ENCODE data around the gene SEC24D.

SEC24D gene

GRCh38 chr4:118843237-118843636 is 7.3 kb upstream of the SEC24D start:
- DNase-seq, result no peak

DNA sequence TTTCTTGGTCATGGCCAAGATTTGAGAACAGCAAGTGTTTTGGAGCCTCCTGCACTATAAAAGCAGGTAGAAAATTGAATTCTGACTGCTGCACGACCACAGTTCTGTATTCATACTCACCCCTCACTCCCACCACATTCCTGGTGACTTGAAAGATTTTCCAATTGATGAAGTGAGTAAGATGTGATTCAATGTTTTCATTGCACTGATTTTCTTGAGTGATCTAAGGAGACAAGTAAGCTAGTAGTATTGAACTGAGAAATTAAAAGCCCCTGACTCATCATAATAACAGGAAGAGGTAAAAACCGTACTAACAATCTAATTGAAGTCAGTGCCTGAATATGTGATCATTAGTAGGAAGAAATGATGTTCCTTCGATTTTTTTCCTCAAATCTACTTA is 6.1 kb upstream of the SEC24D start:
- no peak for DNase-seq

- DNase-seq, result no peak
These were observed 3.4 kb upstream of the SEC24D start for GRCh38 chr4:118839221-118839927.

DNA sequence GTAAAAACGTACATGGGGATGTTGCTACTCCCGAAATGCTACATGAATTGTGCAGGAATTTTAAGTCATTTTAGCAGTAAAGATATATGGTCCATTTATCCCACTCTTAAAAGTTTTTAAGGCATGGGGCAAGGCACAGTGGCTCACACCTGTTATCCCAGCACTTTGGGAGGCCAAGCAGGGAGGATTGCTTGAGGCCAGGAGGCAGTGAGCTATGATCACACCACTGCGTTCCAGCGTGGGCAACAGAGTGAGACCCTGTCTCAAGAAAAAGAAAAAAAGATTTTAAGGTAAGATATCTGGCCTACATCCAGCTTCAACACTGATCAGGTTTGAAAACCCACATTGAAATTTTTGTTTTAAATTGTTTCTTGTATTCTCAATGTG is 1.2 kb upstream of the SEC24D start:
- DNase-seq, result no peak

DNA sequence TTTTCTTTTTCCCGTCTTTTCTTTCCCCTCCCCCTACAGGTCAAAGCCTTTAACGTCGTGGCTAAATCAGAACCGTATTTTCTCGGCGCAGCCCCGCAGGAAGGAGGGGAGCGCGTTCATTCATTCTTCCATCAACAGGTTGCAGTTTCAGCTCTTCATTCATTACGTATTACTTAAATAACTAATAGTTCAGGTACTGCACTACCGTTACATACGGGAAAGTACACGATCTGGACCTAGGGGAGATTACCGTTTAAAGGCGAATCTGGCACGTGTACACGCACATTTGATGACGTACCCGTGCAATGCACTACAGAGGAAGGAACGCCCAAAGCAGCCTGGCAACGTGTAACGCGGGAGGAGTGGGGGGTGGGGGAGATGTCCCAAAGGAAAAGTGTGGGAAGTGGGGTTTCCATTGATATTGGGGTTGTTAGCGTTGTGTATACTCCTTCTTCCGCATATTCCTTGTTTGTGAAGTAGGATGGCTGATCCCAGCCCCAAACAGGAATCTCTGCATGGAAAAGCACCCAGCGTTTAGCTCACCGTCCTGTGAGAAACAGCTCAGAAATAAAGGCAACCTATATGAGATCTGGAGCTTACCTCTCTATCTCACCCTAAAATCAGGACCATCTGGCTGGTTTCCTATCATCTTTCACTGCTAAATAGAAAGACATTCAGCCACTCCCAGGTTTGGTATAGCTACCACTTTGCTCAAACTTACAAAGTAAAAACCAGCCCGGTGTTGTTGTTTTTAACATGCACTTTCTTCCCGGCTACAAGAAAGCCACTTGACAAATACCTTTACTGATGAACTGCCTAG is 585 bp upstream of the SEC24D start:
- DNase-seq, result no peak

- peak; percentile 46 to 48 for DNase-seq
These were observed 861 bp downstream of the SEC24D start for GRCh38 chr4:118834960-118835569.

DNA sequence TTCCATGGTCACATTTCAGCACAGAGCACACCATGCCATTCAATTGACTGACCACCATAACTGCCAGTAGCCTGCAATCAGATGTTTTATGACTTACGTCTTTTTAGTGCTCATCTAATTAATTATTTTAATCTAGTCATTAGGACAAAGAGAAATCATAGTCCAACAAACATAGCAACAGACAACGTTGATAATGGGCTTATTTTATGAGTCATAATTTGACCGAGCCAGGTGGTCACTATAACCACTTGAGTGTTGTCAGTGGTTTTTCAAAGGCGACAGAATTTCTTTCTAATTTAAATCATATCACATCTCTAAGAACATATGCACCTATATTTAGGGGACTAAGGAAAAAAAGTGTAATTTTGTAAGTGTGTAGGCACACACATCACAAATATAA is 1.9 kb downstream of the SEC24D start:
- no peak for DNase-seq

DNA sequence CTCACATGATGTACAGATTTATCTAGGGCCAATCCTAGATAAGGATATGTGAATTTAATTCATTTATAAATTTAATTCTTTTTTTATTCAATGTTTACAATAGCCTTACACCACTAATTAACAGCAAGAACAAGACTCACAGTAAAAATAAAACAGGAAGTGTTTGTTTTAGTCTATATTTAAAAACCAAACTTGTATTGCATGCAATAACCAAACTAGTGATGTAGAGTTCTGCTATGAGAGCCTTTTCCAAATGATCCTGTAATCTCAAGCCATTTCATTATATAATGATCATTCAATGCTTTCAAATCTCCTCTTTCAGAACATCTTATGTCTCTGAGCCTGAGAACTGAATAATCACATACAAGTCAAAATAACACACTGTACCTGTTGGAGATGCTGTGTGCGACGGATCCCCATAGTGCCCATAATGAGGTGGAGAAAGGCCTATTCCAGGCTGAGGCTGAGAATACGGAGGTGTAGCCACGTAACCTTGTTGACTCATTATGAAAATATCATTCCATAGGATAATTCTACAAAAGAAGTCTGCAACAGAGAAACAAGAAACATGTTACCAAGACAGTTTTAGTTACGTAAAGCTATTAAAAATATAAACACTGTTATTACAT is 2.6 kb downstream of the SEC24D start:
- DNase-seq, result no peak

DNA sequence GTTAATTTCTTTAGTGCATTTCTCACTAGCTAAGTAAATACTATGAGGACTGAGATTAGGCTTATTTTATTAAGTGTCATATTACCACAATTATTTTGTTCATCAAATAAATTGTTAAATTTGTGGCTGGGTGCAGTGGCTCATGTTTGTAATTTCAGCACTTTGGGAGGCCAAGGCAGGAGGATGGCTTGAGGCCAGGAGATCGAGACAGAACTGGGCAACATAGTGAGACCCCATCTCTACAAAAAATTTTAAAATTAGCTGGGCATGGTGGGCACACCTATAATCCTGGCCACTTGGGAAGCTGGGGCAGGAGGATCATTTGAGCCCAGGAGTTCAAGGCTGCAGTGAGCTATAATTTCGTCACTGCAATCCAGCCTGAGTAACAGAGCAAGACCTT is 6.8 kb downstream of the SEC24D start:
- no peak for DNase-seq

DNA sequence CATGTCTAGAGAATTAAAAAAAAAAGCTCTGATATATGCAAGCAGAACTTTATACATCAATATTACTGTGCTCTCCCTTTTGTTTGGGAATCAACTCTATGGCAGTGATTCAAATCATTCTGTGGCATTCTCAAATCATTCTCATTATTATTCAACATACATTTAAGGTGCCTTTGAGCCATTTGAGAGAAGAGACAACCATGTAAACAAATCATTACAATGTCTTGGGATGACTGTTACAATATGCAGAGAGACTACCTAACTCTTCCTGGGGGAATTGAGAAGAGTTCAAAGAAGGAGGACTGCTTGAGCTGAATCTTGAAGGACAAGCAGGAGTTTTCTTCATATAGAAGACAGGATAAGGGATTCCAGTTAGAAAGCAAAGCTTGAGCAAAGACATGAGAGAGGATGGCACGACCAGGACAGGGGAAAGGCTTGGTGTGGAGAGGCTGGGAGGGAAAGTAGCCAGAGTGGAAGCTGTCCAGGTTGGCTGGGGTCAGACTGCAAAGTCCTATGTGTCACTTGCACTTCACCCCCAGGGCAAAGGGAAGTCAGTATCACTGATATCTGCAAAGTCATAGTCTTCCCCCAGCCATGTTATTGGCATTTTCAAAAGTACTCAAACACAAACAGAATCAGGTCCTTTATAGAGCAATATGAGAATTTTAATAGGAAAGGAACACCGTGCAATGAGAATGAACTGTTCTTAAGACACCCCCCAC is 9.0 kb downstream of the SEC24D start:
- no peak for DNase-seq

- DNase-seq, result no peak
These were observed 10.1 kb downstream of the SEC24D start for GRCh38 chr4:118825799-118826198.

- no peak for DNase-seq
These were observed 11.8 kb downstream of the SEC24D start for GRCh38 chr4:118824141-118824540.

DNA sequence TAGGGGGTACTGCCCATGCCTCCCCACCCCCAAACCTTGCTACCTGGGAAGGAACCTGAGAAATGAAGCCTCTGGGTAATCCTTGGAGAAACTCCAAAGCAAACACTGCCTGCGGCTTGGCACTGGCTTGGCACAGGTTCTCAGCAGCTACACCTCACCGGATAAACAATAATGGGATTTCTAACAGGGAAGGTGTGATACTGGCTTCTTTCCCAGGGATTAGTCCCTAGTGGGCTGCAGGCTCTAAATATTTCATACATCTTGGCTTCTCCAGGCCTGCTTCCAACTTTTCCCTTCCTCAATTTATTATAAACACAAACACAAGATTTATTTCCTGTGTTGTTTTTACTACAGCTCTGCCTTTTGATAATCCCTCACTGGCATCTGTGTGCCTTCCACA is 12.5 kb downstream of the SEC24D start:
- DNase-seq, result no peak

GRCh38 chr4:118821590-118822293 is 14.2 kb downstream of the SEC24D start:
- no peak for DNase-seq

DNA sequence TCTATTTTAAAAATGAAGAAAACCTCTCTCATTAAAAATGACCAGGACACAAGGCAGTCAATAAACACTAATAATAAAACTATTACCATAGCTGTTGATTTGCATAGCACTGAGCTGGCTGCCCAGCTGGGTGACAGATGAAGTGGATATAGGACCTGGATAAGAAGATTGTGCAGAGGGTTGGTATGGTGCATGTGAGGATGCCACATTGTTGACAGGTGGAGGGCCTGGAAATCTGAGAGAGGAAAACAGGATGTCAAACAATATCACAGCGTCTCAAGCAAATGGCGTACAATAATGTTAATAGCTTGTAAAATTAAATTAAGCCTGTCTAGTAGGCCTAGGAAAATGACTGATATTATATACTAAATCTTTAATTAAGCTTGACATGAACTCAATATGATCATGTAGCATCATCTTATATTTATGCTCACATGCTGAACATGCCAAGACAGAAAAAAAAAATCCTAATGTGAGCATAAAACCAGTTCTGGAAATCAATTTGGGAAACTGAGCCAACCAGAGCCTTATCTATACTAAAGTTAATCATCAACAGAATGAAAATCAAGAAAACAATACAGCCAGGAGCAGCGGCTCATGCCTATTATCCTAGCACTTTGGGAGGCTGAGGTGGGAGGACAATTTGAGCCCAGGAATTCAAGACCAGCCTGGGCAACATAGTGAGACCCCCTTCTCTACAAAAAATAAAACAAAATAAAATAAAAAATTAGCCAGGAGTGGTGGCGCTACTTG is 18.6 kb downstream of the SEC24D start:
- DNase-seq, result no peak

DNA sequence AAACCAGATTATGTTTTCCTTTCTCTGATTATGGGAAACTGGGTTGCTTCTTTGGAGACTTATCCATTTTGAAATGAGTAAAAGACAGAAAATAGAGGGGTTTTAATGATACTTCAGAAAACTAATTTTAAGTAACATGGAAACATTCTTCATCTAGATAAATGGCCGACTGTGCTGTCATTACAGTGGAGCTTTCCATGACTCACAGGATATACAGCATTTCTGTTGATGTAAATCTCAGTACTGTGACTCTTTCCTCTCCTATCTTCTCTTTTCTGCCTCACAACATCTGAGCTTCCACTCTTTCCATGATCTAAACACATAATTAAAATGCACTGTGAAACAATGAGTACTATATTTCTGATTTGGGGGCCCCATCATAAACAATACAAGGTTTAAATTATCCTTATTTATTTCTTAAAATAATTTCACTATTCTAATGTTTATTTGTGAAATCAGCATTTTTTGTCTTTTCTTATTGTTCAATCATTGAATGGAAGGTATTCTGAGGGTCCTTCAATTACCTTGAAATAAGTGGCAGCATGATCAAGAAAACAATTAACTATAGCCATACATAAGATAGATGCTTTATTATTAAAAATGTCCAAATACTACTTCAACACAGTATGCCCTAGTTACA is 19.3 kb downstream of the SEC24D start:
- no peak for DNase-seq

- DNase-seq, result no peak
These were observed 21.0 kb downstream of the SEC24D start for GRCh38 chr4:118814891-118815290.

DNA sequence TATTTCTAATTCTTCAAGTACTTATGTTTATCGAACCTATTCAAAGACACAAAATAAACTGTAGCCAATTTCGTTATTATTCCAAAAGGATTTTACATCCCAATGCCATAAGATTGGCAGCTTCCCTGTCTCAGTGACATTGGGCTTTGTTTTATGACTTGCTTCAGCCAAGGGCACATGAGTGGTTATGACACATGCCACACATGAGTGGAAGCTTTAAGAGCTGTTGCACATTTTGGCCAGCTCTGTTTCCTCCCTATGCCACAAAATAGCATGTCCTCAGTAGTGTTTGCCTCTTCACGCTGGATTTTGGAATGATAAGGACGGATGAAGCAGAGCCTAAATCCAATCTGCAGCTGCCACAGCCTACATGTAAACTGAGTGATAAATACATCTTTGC is 21.9 kb downstream of the SEC24D start:
- no peak for DNase-seq

DNA sequence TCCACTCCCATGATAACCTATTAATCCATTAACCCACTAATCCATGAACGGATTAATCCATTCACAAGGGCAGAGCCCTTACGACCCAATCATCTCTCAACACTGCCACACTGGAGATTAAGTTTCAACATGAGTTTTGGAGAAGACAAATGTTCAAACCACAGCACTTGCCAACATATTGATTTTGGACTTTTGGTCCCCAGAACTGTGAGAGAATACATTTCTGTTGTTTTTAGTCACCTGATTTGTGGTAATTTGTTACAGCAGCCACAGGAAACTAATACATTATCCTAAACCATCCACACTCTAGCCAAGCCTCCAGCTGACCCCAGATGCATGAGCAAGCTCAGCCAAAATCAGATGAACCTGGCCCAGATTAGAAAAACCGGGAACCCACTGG is 22.4 kb downstream of the SEC24D start:
- no peak for DNase-seq

DNA sequence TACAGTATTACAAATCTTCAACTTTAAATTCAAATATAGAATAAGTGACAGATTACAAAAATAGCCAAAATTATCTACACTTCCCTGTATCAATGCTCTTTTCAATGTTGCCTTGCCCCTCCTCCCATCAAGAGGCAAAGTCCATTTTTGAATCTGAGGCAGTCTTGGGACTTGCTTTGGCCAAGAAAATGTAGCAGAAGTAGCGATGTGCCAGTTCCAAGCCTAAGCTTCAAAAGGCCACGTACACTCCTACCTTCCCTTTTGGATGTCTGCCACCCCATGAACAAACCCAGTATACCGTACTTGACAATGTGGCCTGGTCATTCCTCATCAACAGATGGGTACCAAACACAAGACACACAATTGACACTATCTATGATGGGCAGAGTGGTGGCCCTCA is 24.1 kb downstream of the SEC24D start:
- DNase-seq, result no peak
